LNCaP clone FGC (cell line): ENCODE data around the gene SMIM1.

Experiments used
- DNase-seq: peaks from one replicate; pipeline ENCODE4 v3.0.0-alpha.2; 2011; ENCODE audit warnings: low read depth
- H3K4me3 ChIP-seq: 2 replicates; pipeline ENCODE4 v1.5.1; 2011; ENCODE audit warnings: mild to moderate bottlenecking, low read depth, low read length, control low read depth
- TF ChIP-seq, protein P1 (sequence below): IDR thresholded peaks from 2 replicates; pipeline ENCODE4 v1.5.1; 2012; ENCODE audit warnings: mild to moderate bottlenecking; ENCODE audit not compliant: control insufficient read depth, insufficient read depth; ENCODE audit errors: extremely low read depth

The SMIM1 gene

DNA sequence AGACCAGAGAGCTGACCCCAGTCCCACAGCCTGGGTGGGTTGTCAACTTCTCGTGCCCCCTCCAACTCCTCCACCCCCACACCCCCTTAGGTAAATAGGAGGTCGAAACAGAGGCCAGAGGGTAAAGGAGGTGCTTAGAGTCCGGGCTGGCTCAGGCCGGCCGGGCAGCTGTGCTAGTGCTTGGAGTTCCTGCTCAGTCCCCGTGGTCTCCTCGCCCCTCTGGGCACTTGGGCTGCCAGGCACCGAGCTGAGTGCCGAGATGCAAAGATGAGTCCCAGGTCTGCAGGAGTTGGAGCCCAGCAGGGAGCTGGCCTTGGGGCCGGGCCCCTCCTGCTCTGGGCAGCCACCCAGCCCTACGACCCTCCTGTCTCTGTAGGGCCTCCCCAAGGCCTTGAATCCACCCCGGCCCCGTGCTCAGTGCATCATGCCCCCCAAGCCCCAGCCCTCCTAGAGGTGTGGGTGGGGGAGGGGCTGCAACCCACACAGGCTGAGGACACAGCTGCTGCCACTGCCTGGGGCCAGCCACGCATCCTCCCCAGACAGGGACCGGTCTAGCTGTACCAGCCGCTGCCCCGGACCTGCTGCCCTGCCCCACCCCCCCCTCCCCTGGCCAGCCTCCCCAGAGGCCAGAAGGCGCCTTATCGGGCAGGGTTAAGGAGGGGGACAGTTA, 1.9 kb downstream of the SMIM1 start:
- no peak overlapping the region for H3K4me3 ChIP-seq
- DNase-seq: no peak
- TF ChIP-seq, protein P1, sequence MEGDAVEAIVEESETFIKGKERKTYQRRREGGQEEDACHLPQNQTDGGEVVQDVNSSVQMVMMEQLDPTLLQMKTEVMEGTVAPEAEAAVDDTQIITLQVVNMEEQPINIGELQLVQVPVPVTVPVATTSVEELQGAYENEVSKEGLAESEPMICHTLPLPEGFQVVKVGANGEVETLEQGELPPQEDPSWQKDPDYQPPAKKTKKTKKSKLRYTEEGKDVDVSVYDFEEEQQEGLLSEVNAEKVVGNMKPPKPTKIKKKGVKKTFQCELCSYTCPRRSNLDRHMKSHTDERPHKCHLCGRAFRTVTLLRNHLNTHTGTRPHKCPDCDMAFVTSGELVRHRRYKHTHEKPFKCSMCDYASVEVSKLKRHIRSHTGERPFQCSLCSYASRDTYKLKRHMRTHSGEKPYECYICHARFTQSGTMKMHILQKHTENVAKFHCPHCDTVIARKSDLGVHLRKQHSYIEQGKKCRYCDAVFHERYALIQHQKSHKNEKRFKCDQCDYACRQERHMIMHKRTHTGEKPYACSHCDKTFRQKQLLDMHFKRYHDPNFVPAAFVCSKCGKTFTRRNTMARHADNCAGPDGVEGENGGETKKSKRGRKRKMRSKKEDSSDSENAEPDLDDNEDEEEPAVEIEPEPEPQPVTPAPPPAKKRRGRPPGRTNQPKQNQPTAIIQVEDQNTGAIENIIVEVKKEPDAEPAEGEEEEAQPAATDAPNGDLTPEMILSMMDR: no peak

DNA sequence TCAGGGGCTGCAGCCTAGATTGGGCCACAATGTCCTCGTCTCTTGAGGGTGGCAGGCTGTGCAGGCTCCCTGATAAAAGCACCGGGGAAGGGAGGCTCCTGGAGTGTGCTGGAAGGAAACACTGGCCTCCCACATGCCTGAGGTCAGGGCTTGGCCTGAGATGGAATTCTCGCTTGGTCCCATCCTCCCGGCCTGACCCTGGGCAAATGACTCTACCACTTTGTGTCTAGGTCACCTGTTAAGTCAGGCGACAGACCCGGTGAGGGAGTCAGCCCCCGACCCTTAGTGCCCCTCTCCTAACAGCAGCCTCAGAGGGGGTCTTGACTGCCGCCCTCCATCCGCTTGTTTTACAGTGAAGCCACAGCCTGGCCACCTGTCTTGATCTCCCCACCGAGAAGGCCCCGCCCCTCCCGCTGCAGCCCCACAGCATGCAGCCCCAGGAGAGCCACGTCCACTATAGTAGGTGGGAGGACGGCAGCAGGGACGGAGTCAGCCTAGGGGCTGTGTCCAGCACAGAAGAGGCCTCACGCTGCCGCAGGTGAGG, 2.5 kb downstream of the SMIM1 start:
- H3K4me3 ChIP-seq: no peak overlapping the region
- DNase-seq: no peak
- TF ChIP-seq, protein P1: no peak

DNA sequence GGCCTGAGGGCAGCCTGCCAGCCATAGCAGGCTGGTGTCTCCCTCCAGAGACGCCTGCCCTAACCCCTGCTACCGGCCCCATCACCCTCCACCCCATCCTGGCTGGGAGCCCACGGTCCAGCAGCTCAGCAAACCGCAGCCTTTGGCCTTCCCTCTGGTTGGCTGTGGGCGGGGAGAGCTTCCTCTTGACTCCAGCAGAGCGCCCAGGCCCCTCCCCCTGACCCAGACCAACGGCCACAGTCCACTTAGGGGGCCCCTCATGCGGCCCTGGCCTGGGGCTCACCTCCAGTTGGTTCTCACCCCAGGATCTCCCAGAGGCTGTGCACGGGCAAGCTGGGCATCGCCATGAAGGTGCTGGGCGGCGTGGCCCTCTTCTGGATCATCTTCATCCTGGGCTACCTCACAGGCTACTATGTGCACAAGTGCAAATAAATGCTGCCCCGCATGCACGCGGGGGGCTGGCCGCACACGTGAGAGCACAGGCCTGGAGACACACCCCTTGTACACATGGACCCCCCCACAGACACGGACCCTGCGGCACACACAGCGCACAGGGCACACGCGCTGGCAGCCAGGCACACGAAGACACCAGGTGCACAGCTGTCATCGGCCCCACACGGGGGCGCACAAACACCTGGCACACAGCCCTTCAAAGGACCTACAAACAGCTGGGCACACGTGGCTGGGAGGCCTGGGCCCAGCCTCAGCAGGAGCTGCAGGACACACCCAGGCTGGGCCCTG, 3.1 kb downstream of the SMIM1 start:
- DNase-seq: peak; percentile 39
- TF ChIP-seq, protein P1: peak; percentile 62
- no peak overlapping the region for H3K4me3 ChIP-seq

DNA sequence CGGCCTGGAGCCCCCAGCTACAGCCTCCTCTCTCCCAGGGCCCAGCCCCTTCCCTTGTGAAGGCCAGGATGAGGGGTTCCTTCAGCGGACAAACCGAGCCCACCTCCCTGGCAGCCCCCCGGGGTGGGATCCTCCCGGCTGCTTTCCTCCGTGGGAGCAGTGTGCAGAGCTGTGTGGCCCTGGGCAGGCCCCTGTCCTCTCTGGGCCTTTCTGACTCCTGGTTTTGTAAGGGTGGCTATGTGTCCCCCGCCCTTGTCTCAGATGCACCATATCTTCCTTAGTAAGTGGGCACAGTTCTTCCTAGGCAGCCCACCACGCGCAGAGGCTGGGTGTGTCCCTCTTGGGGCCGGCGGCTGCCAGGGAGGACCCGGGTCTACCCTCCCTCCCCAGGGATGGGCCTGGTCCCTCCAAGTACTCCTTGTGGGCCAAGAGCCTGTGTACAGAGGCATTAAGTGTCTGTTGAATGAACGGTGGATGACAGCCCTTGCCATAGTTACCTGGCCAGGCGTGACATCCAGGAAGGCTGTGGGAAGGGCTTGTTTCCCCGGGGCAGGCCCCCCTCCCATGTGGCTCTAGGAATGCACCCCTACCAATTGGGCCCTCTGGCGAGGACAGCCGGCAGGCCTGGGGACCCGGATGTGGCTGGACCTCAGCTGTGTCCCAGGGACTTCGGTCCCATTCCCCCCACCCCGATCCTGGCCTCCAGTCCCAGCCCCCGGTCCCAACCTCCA, 3.8 kb downstream of the SMIM1 start:
- DNase-seq: no peak
- TF ChIP-seq, protein P1: no peak

DNA sequence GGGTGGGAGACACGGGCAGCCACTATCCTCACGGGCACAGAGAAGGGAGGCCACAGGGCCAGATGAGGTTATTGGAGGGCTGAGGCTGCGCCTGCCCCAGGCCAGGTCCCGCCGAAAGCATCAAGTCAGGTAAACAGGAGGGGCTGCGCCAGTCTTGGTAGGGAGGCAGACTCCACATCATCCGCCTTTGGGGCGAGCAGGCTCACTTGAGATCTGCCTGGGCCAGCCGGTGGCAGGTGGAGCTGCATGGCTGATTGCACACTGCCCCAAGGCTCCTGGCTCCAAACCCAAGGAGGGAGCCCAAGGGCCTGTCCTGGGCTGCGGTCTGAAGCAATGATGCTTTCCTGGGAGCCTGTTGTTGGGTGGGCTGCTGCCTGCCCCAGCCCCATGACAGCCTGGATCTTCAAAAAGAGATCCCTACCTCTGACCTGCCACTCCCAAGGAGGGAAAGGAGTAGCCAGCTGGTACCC, 4.6 kb downstream of the SMIM1 start:
- no peak overlapping the region for H3K4me3 ChIP-seq
- TF ChIP-seq, protein P1: no peak
- no peak for DNase-seq

More for the DNA sequence above, 3.8 kb downstream of the SMIM1 start:
- H3K4me3 ChIP-seq: no peak overlapping the region

DNA sequence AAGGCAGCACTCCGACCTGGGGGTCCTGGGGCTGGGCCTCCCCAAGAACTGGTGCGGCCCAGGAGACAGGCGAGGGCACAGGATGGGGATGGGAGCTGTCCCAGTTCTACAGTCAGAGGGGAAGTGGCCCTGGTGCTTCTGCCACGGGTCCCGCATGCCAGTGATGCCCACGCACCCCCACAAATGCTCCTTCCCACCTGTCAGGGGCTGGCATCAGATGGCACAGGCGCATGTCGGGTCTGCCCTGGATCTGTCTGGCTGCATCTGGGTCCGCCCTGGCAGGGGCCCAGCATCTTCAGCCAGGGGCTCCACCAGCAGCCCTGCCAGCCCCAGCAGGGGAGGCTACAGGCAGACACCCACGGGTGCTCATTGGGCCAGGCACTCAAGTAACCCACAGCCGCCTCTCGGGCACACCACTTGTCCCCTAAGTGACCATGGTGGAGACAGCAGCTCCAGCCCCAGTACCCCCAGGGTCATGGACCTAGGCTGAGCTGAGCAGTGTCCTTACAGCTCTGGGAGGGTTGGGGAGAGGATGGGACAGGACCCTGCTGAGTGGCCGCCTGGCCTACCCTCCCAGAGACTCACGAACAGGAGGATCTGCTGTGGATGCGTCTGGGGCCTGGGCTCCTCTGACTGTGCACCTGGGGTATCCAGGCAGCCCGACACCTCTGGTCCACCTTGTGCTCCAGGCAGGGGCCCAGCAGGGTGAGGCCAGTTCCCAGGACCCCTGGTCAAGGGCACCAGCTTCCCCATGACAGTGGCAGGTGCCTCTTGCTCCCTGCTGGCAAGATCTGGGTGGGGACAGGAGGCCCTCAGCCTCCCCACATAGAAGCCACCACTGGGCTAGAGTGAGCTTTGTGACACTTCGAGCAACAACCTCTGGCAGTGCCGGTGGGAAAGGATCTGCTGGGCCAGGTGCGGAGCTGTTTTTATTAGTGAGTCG, 5.4 kb downstream of the SMIM1 start:
- no peak for DNase-seq
- TF ChIP-seq, protein P1: no peak
- no peak overlapping the region for H3K4me3 ChIP-seq
